ENCODE measurements around the gene KIF2C.

DNA sequence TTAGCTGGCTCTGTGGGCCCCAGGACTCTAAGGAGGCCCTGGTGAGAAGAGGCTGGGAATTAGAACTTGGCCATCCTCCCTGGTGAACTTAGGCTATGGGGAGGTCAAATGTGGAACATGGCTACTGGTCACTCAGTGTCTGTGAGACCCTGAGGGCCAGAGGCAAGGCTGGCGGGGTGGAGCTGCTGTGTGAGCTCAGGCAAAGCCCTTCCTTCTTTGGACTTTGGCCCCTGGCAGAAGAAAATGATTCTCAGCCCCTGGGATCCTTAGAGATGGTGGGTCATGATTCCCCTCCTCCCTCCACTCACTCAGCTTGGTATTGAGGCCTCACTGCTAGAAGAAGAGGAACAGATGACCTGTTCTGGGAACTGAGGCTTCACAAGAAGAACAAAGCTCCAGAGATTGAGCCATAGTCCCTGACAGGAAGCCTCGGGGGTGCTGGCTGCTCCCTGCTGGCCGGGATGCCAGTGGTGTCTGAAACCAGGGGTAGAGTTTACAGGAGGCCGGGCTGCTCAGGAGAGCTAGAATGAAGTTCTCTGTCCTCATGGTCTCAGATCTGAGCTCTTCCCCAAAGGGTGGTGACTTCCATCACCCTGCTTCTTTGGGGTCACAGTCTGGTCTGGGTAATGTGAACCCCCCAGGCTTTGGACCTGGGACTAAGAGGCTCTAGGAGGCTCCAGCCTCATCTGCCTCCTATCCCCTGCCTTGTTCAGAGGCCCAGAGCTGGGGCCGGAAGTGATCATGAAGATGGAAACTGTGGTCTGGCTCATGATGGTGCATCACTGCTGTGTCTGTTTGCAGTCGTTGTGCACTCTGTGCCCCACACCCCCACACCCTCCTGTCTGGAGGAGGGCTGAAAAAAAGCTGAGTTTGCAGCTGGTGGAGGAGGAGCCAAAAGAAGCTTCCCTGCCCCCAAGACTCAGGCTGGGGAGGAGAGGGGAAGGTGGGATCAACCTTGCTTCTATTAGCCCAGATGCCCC, 69.6 kb downstream of the KIF2C start:
- TF ChIP-seq EZH2 (IDR thresholded peaks at IDR 0.05; ENCODE audit: borderline replicate concordance) (no peak), EZH2phosphoT487 (IDR thresholded peaks at IDR 0.05; ENCODE audit: low read depth, severe bottlenecking, unreplicated experiment) (no peak)
- TF ChIP-seq, protein P1, sequence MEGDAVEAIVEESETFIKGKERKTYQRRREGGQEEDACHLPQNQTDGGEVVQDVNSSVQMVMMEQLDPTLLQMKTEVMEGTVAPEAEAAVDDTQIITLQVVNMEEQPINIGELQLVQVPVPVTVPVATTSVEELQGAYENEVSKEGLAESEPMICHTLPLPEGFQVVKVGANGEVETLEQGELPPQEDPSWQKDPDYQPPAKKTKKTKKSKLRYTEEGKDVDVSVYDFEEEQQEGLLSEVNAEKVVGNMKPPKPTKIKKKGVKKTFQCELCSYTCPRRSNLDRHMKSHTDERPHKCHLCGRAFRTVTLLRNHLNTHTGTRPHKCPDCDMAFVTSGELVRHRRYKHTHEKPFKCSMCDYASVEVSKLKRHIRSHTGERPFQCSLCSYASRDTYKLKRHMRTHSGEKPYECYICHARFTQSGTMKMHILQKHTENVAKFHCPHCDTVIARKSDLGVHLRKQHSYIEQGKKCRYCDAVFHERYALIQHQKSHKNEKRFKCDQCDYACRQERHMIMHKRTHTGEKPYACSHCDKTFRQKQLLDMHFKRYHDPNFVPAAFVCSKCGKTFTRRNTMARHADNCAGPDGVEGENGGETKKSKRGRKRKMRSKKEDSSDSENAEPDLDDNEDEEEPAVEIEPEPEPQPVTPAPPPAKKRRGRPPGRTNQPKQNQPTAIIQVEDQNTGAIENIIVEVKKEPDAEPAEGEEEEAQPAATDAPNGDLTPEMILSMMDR (IDR thresholded peaks at IDR 0.05; ENCODE audit: poor library complexity), result no peak

Measured in hepatocyte (in vitro differentiated cells).